Measurements from ENCODE around the gene FAM240A.

Gene FAM240A

GRCh38 chr3:46617941-46618340 lies 5.6 kb downstream of the FAM240A start:
- no peak for TF ChIP-seq CTCF (IDR thresholded peaks at IDR 0.05)
- no peak for DNase-seq
- no peaks in the 10 kb centered on the region for H3K9me3 Mint-ChIP-seq
- no peak overlapping the region for H3K4me3 Mint-ChIP-seq
- no peaks in the 10 kb centered on the region for H3K36me3 Mint-ChIP-seq (ENCODE audit: low read depth)
- H3K27me3 Mint-ChIP-seq (ENCODE audit: low read depth, poor library complexity): peaks cover 19% of the 10 kb centered on the region
- H3K4me1 Mint-ChIP-seq: peaks cover 31% of the 10 kb centered on the region
- no peak overlapping the region for H3K27ac Mint-ChIP-seq

- H3K4me3 Mint-ChIP-seq: no peak overlapping the region
- no peak for DNase-seq
- no peaks in the 10 kb centered on the region for H3K36me3 Mint-ChIP-seq (ENCODE audit: low read depth)
- no peak overlapping the region for H3K27ac Mint-ChIP-seq
- peaks cover 18% of the 10 kb centered on the region for H3K4me1 Mint-ChIP-seq
- H3K9me3 Mint-ChIP-seq: no peaks in the 10 kb centered on the region
- TF ChIP-seq CTCF (IDR thresholded peaks at IDR 0.05): no peak
- H3K27me3 Mint-ChIP-seq (ENCODE audit: low read depth, poor library complexity): peaks cover 19% of the 10 kb centered on the region
Measured at GRCh38 chr3:46619845-46620778, 7.8 kb downstream of the FAM240A start.

GRCh38 chr3:46624533-46624932 lies 12.2 kb downstream of the FAM240A start:
- peaks cover 41% of the 10 kb centered on the region for H3K4me1 Mint-ChIP-seq
- TF ChIP-seq CTCF (IDR thresholded peaks at IDR 0.05): no peak
- DNase-seq: no peak
- H3K27ac Mint-ChIP-seq: no peak overlapping the region
- no peaks in the 10 kb centered on the region for H3K9me3 Mint-ChIP-seq
- peaks cover 6% of the 10 kb centered on the region for H3K27me3 Mint-ChIP-seq (ENCODE audit: low read depth, poor library complexity)
- no peaks in the 10 kb centered on the region for H3K36me3 Mint-ChIP-seq (ENCODE audit: low read depth)
- H3K4me3 Mint-ChIP-seq: no peak overlapping the region

- DNase-seq: no peak
- H3K4me3 Mint-ChIP-seq: no peak overlapping the region
- H3K9me3 Mint-ChIP-seq: no peaks in the 10 kb centered on the region
- H3K4me1 Mint-ChIP-seq: peaks cover 44% of the 10 kb centered on the region
- peaks cover 4% of the 10 kb centered on the region for H3K27me3 Mint-ChIP-seq (ENCODE audit: low read depth, poor library complexity)
- no peaks in the 10 kb centered on the region for H3K36me3 Mint-ChIP-seq (ENCODE audit: low read depth)
- no peak overlapping the region for H3K27ac Mint-ChIP-seq
- no peak for TF ChIP-seq CTCF (IDR thresholded peaks at IDR 0.05)
Measured at GRCh38 chr3:46624975-46625490, 12.7 kb downstream of the FAM240A start.

GRCh38 chr3:46626039-46626438 lies 13.7 kb downstream of the FAM240A start:
- no peaks in the 10 kb centered on the region for H3K9me3 Mint-ChIP-seq
- H3K4me3 Mint-ChIP-seq: no peak overlapping the region
- H3K36me3 Mint-ChIP-seq (ENCODE audit: low read depth): no peaks in the 10 kb centered on the region
- H3K4me1 Mint-ChIP-seq: peaks cover 41% of the 10 kb centered on the region
- no peak for TF ChIP-seq CTCF (IDR thresholded peaks at IDR 0.05)
- DNase-seq: no peak
- peaks cover 2% of the 10 kb centered on the region for H3K27me3 Mint-ChIP-seq (ENCODE audit: low read depth, poor library complexity)
- no peak overlapping the region for H3K27ac Mint-ChIP-seq

Measured in nephron progenitor cell (in vitro differentiated cells).